Activated naive CD4-positive, alpha-beta T cell treated with Interleukin-2 at 50 U/mL for 16 hours (primary cell): ENCODE measurements around the gene DAZ2.
"Not testable (repeated sequence)": the region's sequence is repeated elsewhere in the genome, so short reads cannot be mapped to it uniquely, and the experiment has no call there.

Experiments
- DNase-seq: peaks from one replicate; pipeline ENCODE4 v3.0.0-alpha.2; 2020

The DAZ2 gene

DNA sequence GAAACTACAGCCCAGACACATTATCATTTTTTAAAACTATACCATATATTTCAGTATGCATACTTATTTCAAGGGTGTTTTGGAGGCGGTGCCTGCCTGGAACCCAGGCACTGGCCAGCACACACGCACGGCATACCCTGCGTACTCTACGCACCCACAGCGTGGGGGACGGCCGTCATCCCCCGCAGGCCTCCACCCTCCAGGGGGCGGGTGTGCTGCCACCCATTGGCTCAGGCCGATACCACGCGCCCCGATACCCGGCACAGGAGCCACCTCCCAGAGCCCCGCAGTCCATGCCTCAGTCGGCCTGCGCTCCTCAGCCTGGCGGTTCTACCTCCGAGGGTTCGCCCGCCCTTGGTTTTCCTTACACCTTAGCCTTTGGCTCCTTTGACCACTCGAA, at the start of gene DAZ2:
DAZ2 (plus strand) TSS at position 301 of the 400 bp plus-strand sequence. CDS start 208 bp downstream, outside the sequence.
- DNase-seq, result not testable (repeated sequence)

- not testable (repeated sequence) for DNase-seq
Observed at GRCh38 chrY:23198908-23199307, 20.4 kb upstream of the DAZ2 start, which contains the start of gene DAZ1. DAZ1 (minus strand) TSS chrY:23199008; CDS start chrY:23198800, 208 bp downstream.

- DNase-seq, result not testable (repeated sequence)
Observed at GRCh38 chrY:23207455-23207854, 11.9 kb upstream of the DAZ2 start.

DNA sequence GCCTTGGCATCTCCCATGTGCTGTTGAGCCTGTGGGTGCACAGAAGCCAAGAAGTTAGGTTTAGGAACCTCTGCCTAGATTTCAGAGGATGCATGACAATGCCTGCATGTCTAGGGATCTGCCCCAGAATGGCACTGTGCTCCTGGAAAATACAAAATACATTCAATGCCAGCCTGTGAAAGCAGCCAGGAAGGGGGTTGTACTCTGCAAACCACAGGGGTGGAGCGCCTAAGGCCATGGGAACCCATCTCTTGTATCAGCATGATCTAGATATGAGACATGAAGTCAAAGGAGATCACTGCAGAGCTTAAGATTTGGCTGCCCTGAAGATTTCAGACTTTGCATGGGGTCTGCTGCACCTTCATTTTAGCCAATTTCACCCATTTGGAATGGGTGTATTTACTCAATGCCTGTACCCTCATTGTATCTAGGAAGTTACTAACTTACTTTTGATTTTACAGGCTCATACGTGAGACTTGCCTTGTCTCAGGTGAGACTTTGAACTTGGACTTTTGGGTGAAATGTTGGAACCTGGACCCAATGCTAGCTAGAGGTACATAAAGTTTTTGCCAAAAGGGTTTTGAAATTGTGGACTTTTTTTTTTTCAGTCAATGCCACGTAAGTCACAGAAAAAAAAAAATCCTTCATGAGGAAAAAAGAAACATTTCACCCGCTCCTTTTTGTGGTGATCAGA, 9.4 kb upstream of the DAZ2 start:
- DNase-seq, result not testable (repeated sequence)

- not testable (repeated sequence) for DNase-seq
Observed at GRCh38 chrY:23210681-23211080, 8.7 kb upstream of the DAZ2 start.
